Measurements from ENCODE around the gene WDR74. TPM values are rescaled to one million over a fixed set of nuclear protein-coding genes. Genes with fewer than 3 reads are reported as not detected.

Gene WDR74
- total RNA-seq, 5 donors from 2014 or later (not counting 1 experiment from before 2014, with no cell fraction given): 91.3 to 239 (median 103) TPM

- peak overlapping the region; percentile 97 to 100 (median 100) for H3K4me3 Mint-ChIP-seq
- no CpG with 5 or more reads among the region's 5 CpGs for WGBS (ENCODE audit: insufficient coverage)
- ATAC-seq (replicated peaks in 1 of 4) (no peak), DNase-seq (no peak)
- peak overlapping the region; percentile 100 for H3K27ac Mint-ChIP-seq
- H3K27me3 ChIP-seq (replicated peaks in 1 of 2; ENCODE audit: control insufficient read depth in 2 of 2, extremely low read depth in 1 of 2, insufficient read depth in 2 of 2, low read length in 1 of 2): no peaks in the 10 kb centered on the region
- H3K27ac ChIP-seq (ENCODE audit: low read length): peak overlapping the region; percentile 98
- no peak overlapping the region for H3K4me3 ChIP-seq (ENCODE audit: control insufficient read depth in 1 of 2, extremely low read depth in 1 of 2, low read length in 1 of 2)
- H3K9me3 ChIP-seq: no peaks in the 10 kb centered on the region
- POLR2A ChIA-PET: interaction anchor here in 1 of 2 donors (1.1 kb wide), 1 partner anchor 291 kb away, joined by 3 read pairs; the partner anchor contains the start of gene TUT1
- peaks cover 44% of the 10 kb centered on the region for H3K36me3 Mint-ChIP-seq
- H3K4me1 ChIP-seq (ENCODE audit: control insufficient read depth in 1 of 2, extremely low read depth in 1 of 2, insufficient read depth in 2 of 2, low read length in 2 of 2): peaks cover 12 to 48% of the 10 kb centered on the region in 2 experiments
- no peaks in the 10 kb centered on the region for H3K9me3 Mint-ChIP-seq
- peaks cover 46 to 50% (median 49%) of the 10 kb centered on the region in 3 donors for H3K4me1 Mint-ChIP-seq
- peaks cover 21 to 55% of the 10 kb centered on the region in 2 donors for H3K36me3 ChIP-seq (ENCODE audit: control insufficient read depth in 2 of 2, extremely low read depth in 1 of 2, insufficient read depth in 1 of 2, low read length in 1 of 2)
- CTCF ChIA-PET: interaction anchor here in 1 of 2 donors (2.6 kb wide), 1 partner anchor 291 kb away, joined by 13 read pairs; the partner anchor contains the start of gene TUT1
- no peaks in the 10 kb centered on the region for H3K27me3 Mint-ChIP-seq
These were observed 43.6 kb upstream of the WDR74 start for GRCh38 chr11:62882788-62883501.

DNA sequence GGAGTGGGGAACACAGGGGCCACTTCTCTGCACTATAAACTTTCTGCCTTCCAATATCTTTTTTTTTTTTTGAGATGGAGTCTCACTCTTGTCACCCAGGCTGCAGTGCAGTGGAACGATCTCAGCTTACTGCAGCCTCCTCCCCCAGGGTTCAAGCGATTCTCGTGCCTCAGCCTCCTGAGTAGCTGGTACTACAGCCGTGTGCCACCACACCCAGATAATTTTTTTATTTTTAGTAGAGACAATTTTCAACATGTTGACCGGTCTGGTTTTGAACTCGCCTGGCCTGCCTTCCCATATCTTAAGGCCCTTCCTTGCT, 43.0 kb upstream of the WDR74 start:
- Mint-ChIP-seq H3K4me1 (peaks cover 46 to 52% (median 50%) of the 10 kb centered on the region in 3 donors), H3K36me3 (peaks cover 44% of the 10 kb centered on the region), H3K27ac (peak overlapping the region; percentile 100), H3K4me3 (peak overlapping the region; percentile 97 to 100 (median 100)), H3K27me3 (no peaks in the 10 kb centered on the region), H3K9me3 (no peaks in the 10 kb centered on the region)
- Histone ChIP-seq H3K9me3 (no peaks in the 10 kb centered on the region), H3K36me3 (ENCODE audit: control insufficient read depth in 2 of 2, extremely low read depth in 1 of 2, insufficient read depth in 1 of 2, low read length in 1 of 2) (peaks cover 21 to 50% of the 10 kb centered on the region in 2 donors), H3K4me3 (ENCODE audit: control insufficient read depth in 1 of 2, extremely low read depth in 1 of 2, low read length in 1 of 2) (peak overlapping the region; percentile 20 to 97), H3K4me1 (ENCODE audit: control insufficient read depth in 1 of 2, extremely low read depth in 1 of 2, insufficient read depth in 2 of 2, low read length in 2 of 2) (peaks cover 12 to 48% of the 10 kb centered on the region in 2 experiments), H3K27me3 (replicated peaks in 1 of 2; ENCODE audit: control insufficient read depth in 2 of 2, extremely low read depth in 1 of 2, insufficient read depth in 2 of 2, low read length in 1 of 2) (no peaks in the 10 kb centered on the region), H3K27ac (ENCODE audit: low read length) (peak overlapping the region; percentile 98)
- DNase-seq: no peak
- POLR2A ChIA-PET: interaction anchor here in 1 of 2 donors (0.6 to 1.1 kb wide), 2 partner anchors 17 to 291 kb away, joined by 3 to 5 read pairs; partner anchors contain the start of gene TUT1
- CTCF ChIA-PET: interaction anchor here in 1 of 2 donors (2.6 kb wide), 1 partner anchor 291 kb away, joined by 13 read pairs; the partner anchor contains the start of gene TUT1
- WGBS (ENCODE audit: insufficient coverage): no CpG with 5 or more reads among the region's 6 CpGs
- no peak for ATAC-seq (replicated peaks in 1 of 4)

DNA sequence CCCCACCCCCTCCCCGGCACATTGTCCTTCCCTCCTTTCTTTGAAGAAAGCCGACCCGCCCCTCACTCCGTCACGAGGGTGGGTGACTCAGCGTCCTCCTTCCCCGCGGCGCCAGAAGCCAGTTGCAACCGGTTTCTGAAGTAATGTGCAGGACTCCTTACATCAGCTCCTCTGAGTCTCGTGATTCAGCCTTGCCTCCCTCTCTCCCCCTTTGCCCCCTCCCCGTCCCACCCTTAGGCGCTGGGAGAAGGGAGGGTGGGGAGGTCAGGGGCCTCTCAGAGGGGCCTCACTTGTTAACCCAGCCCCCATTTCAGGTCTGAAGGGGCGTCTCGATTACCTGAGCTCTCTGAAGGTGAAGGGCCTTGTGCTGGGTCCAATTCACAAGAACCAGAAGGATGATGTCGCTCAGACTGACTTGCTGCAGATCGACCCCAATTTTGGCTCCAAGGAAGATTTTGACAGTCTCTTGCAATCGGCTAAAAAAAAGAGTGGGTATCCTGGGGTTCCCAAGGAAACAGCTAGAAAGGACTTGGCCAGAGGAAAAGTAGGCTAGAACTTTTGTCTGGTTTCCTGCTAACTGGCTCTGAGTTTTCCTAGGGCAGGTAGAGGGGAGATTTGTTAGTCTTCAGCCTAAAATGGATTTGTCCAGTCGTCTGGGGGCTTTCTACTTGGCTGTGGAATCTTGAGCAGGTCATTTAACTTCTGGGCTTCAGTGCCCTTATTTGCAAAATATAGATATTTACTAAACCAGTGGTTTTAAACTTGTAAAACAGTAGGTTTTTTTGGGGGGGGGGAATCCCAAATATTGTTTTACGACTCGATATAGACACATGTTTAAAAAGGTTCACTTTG, 42.4 kb upstream of the WDR74 start:
- ATAC-seq (replicated peaks in 1 of 4): peak; percentile 70 to 73 (median 72)
- DNase-seq: peak in 34 of 35 experiments; percentile 83 to 95 (median 89)

DNA sequence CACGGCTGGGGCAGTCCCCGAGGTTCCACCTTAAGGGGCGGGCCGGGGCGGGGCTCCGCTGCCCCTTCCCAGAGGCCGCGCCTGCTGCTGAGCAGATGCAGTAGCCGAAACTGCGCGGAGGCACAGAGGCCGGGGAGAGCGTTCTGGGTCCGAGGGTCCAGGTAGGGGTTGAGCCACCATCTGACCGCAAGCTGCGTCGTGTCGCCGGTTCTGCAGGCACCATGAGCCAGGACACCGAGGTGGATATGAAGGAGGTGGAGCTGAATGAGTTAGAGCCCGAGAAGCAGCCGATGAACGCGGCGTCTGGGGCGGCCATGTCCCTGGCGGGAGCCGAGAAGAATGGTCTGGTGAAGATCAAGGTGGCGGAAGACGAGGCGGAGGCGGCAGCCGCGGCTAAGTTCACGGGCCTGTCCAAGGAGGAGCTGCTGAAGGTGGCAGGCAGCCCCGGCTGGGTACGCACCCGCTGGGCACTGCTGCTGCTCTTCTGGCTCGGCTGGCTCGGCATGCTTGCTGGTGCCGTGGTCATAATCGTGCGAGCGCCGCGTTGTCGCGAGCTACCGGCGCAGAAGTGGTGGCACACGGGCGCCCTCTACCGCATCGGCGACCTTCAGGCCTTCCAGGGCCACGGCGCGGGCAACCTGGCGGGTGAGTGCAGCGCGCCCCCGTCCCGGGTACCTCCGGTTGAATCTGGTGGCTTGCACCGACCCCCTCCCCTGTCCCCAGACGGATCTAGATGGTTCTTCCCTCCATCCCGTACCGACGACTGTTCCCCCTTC, 41.6 kb upstream of the WDR74 start, which contains the start of gene SLC3A2:
TSS of gene SLC3A2 (plus strand) at position 94 of the 776 bp plus-strand sequence. CDS start at position 222, 128 bp downstream.
- peak within 1 kb of the TSS; percentile 98 for H3K27ac ChIP-seq (ENCODE audit: low read length)
- H3K4me1 ChIP-seq (ENCODE audit: control insufficient read depth in 1 of 2, extremely low read depth in 1 of 2, insufficient read depth in 2 of 2, low read length in 2 of 2): peaks cover 12 to 48% of the 10 kb centered on the region in 2 experiments
- CTCF ChIA-PET: interaction anchor here (0.5 to 2.6 kb wide), 18 partner anchors 10 to 1450 kb away, joined by 3 to 17 read pairs (median 4); partner anchors contain the start of genes C11orf98 (in 1 of the 2), CSKMT (in 1 of the 2), HNRNPUL2 (in 1 of the 2) and TEX54 (in 1 of the 2)
- Mint-ChIP-seq H3K4me1 (peaks cover 46 to 55% (median 50%) of the 10 kb centered on the region in 3 donors), H3K4me3 (peak within 1 kb of the TSS; percentile 97 to 100 (median 100)), H3K27ac (peak within 1 kb of the TSS; percentile 100), H3K9me3 (no peaks in the 10 kb centered on the region), H3K36me3 (peaks cover 40% of the 10 kb centered on the region), H3K27me3 (no peaks in the 10 kb centered on the region)
- WGBS (ENCODE audit: insufficient coverage): under 1% methylated on average over 69 of the region's 69 CpGs
- ATAC-seq (replicated peaks in 1 of 4): peak; percentile 80 to 83 (median 82)
- POLR2A ChIA-PET: interaction anchor here (0.5 to 2.2 kb wide), 14 partner anchors 18 to 1459 kb away, joined by 3 to 7 read pairs (median 5); partner anchors contain the start of genes CCDC88B (in 1 of the 2), STX5 (in 1 of the 2), WDR74 (in 1 of the 2) and ZBTB3 (in 1 of the 2)
- peak; percentile 71 to 93 (median 83) for DNase-seq
- H3K4me3 ChIP-seq (ENCODE audit: control insufficient read depth in 1 of 2, extremely low read depth in 1 of 2, low read length in 1 of 2): peak within 1 kb of the TSS; percentile 94 to 97
- H3K9me3 ChIP-seq: no peaks in the 10 kb centered on the region
- peaks cover 21 to 36% of the 10 kb centered on the region in 2 donors for H3K36me3 ChIP-seq (ENCODE audit: control insufficient read depth in 2 of 2, extremely low read depth in 1 of 2, insufficient read depth in 1 of 2, low read length in 1 of 2)
- H3K27me3 ChIP-seq (replicated peaks in 1 of 2; ENCODE audit: control insufficient read depth in 2 of 2, extremely low read depth in 1 of 2, insufficient read depth in 2 of 2, low read length in 1 of 2): no peaks in the 10 kb centered on the region

More for the DNA sequence above, 42.4 kb upstream of the WDR74 start:
- Mint-ChIP-seq H3K4me3 (peak overlapping the region; percentile 97 to 100 (median 100)), H3K4me1 (peaks cover 46 to 55% (median 50%) of the 10 kb centered on the region in 3 donors), H3K9me3 (no peaks in the 10 kb centered on the region), H3K36me3 (peaks cover 40% of the 10 kb centered on the region), H3K27me3 (no peaks in the 10 kb centered on the region), H3K27ac (peak overlapping the region; percentile 100)
- Histone ChIP-seq H3K9me3 (no peaks in the 10 kb centered on the region), H3K27me3 (replicated peaks in 1 of 2; ENCODE audit: control insufficient read depth in 2 of 2, extremely low read depth in 1 of 2, insufficient read depth in 2 of 2, low read length in 1 of 2) (no peaks in the 10 kb centered on the region), H3K4me3 (ENCODE audit: control insufficient read depth in 1 of 2, extremely low read depth in 1 of 2, low read length in 1 of 2) (peak overlapping the region; percentile 62 to 97), H3K4me1 (ENCODE audit: control insufficient read depth in 1 of 2, extremely low read depth in 1 of 2, insufficient read depth in 2 of 2, low read length in 2 of 2) (peaks cover 12 to 48% of the 10 kb centered on the region in 2 experiments), H3K36me3 (ENCODE audit: control insufficient read depth in 2 of 2, extremely low read depth in 1 of 2, insufficient read depth in 1 of 2, low read length in 1 of 2) (peaks cover 21 to 44% of the 10 kb centered on the region in 2 donors), H3K27ac (ENCODE audit: low read length) (peak overlapping the region; percentile 98)
- 0% methylated on average over 8 of the region's 21 CpGs for WGBS (ENCODE audit: insufficient coverage)
- POLR2A ChIA-PET: interaction anchor here (0.5 to 2.2 kb wide), 13 partner anchors 16 to 1458 kb away, joined by 3 to 7 read pairs (median 5); partner anchors contain the start of genes CCDC88B (in 1 of the 2), STX5 (in 1 of the 2), WDR74 (in 1 of the 2) and ZBTB3 (in 1 of the 2)
- CTCF ChIA-PET: interaction anchor here (0.6 to 2.6 kb wide), 14 partner anchors 9 to 1451 kb away, joined by 3 to 17 read pairs (median 6); partner anchors contain the start of genes C11orf98 (in 1 of the 2), CSKMT (in 1 of the 2), HNRNPUL2 (in 1 of the 2) and TEX54 (in 1 of the 2)

- Mint-ChIP-seq H3K4me1 (peaks cover 41 to 51% (median 44%) of the 10 kb centered on the region in 3 donors), H3K4me3 (peak overlapping the region; percentile 97 to 100 (median 100)), H3K9me3 (no peaks in the 10 kb centered on the region), H3K36me3 (peaks cover 34% of the 10 kb centered on the region), H3K27ac (peak overlapping the region; percentile 100), H3K27me3 (no peaks in the 10 kb centered on the region)
- Histone ChIP-seq H3K4me1 (ENCODE audit: control insufficient read depth in 1 of 2, extremely low read depth in 1 of 2, insufficient read depth in 2 of 2, low read length in 2 of 2) (peaks cover 12 to 46% of the 10 kb centered on the region in 2 experiments), H3K27me3 (replicated peaks in 1 of 2; ENCODE audit: control insufficient read depth in 2 of 2, extremely low read depth in 1 of 2, insufficient read depth in 2 of 2, low read length in 1 of 2) (no peaks in the 10 kb centered on the region), H3K27ac (ENCODE audit: low read length) (peak overlapping the region; percentile 98), H3K4me3 (ENCODE audit: control insufficient read depth in 1 of 2, extremely low read depth in 1 of 2, low read length in 1 of 2) (peak overlapping the region; percentile 94 to 97), H3K9me3 (no peaks in the 10 kb centered on the region), H3K36me3 (ENCODE audit: control insufficient read depth in 2 of 2, extremely low read depth in 1 of 2, insufficient read depth in 1 of 2, low read length in 1 of 2) (peaks cover 17 to 29% of the 10 kb centered on the region in 2 donors)
- peak in 2 of 35 experiments; percentile 2 to 9 for DNase-seq
- ATAC-seq (replicated peaks in 1 of 4): no peak
- ChIA-PET POLR2A (interaction anchor here in 1 of 2 donors (0.8 to 2.2 kb wide), 3 partner anchors 25 to 49 kb away, joined by 3 to 6 read pairs (median 5); partner anchors contain the start of gene STX5), CTCF (interaction anchor here (0.5 to 2.6 kb wide), 8 partner anchors 24 to 289 kb away, joined by 3 to 17 read pairs (median 5); partner anchors contain the start of genes TEX54 (in 1 of the 2), TMEM179B (in 1 of the 2), TUT1 (in 1 of the 2) and ZBTB3 (in 1 of the 2))
- whole genome bisulfite sequencing (ENCODE audit: insufficient coverage): 2% methylated on average over 15 of the region's 16 CpGs
These were observed 40.9 kb upstream of the WDR74 start for GRCh38 chr11:62880231-62880802.
